Ovary (tissue), 9 donors: Measurements from ENCODE around the gene SIRPA. TPM values are rescaled to one million over a fixed set of nuclear protein-coding genes. Genes with fewer than 3 reads are reported as not detected.

ENCODE experiments used
- DNase-seq, 5 donors: peaks; one replicate each; pipeline ENCODE4 v3.0.0-alpha.2; 2019 to 2020
- H3K27ac ChIP-seq, 2 donors: fragments of 200-600 bp; one replicate each; pipeline versions ENCODE4 v1.5.1 to v1.8.0; 2019 to 2022
- H3K27me3 ChIP-seq: fragments of 200-600 bp; one replicate; pipeline ENCODE4 v1.8.0; 2022
- H3K36me3 ChIP-seq: fragments of 200-600 bp; sonication (generic); one replicate; pipeline ENCODE4 v1.5.1; 2019
- H3K4me1 ChIP-seq: one replicate; pipeline ENCODE4 v1.8.1; 2013; ENCODE audit warnings: mild to moderate bottlenecking, moderate library complexity; ENCODE audit not compliant: insufficient read depth
- H3K4me3 ChIP-seq: fragments of 200-600 bp; sonication (generic); one replicate; pipeline ENCODE4 v1.5.1; 2017
- H3K9me3 ChIP-seq, 2 donors: fragments of 200-600 bp in 1 of 2; sonication (generic) in 1 of 2; one replicate each; pipeline versions ENCODE4 v1.5.1 to v1.8.1; 2013 to 2019; ENCODE audit warnings: mild to moderate bottlenecking in 1 of 2, moderate library complexity in 1 of 2
- CTCF ChIP-seq, 3 donors: fragments of 450-650 bp in 2 of 3; fragments of 200-600 bp in 1 of 3; IDR thresholded peaks; one replicate each; pipeline versions ENCODE4 v1.5.1 to v1.8.0; 2016 to 2022; ENCODE audit warnings: antibody characterized with exemption in 3 of 3, mild to moderate bottlenecking in 1 of 3
- EP300 ChIP-seq: sonication (generic); formaldehyde crosslinking; IDR thresholded peaks from one replicate; pipeline ENCODE4 v1.6.1; 2017; ENCODE audit warnings: antibody characterized with exemption
- POLR2A ChIP-seq: fragments of 450-650 bp; IDR thresholded peaks from one replicate; pipeline ENCODE4 v1.6.1; 2017; ENCODE audit warnings: antibody characterized with exemption, mild to moderate bottlenecking, moderate library complexity
- WGBS, 3 donors: extraction: QIAGEN DNeasy Blood & Tissue Kit in 1 of 3; methylation state at CpG; one replicate each; pipeline versions ENCODE4 v1.1.5 to v1.1.7; 2013 to 2017; 5-methylcytosine and 5-hydroxymethylcytosine counted together
- intact Hi-C, 4 donors: fragments of 100-400 bp; cut with DNase I; formaldehyde crosslinking; loops; one replicate each; pipeline versions ENCODE4 v1.11.0 to v1.15.1; 2022 to 2023
- polyA plus RNA-seq, 2 donors: library from polyadenylated mRNA; stranded (reverse); fragments of 200-250 nt in 1 of 2; fragments of 350-450 nt in 1 of 2; fragmentation: Illumina TruSeq in 1 of 2; extraction: RNeasy Lipid Tissue Mini Kit (QIAGEN cat#74804) in 1 of 2; gene quantifications; one replicate each; pipeline ENCODE4 v1.2.3, GENCODE V29; 2013 to 2014
- total RNA-seq, 7 donors: library from RNA; depleted of rRNA in 2 of 7; stranded (reverse); fragments of >200 nt in 2 of 7; fragmentation: NEBNext Ultra II Directional in 3 of 7; extraction: Animal tissue kit (Norgen Biotek cat#: 25700) in 3 of 7; gene quantifications; one replicate each; pipeline versions ENCODE4 v1.1.0 to v1.2.4, GENCODE V29; 2016 to 2023
- donor health status: DM: no; HTN: no; CAD: no; lungs with moderate emphysema.
- donor health status: DM: no; HTN: no; CAD: no.
- donor health status: Bipolar disorder and iron deficiency.
- donor health status: DM: yes; HTN: yes; CAD: no.
- donor health status: DM: no; HTN: no; CAD: no.
- donor health status: DM: yes; HTN: yes; CAD: no.

The SIRPA gene
- total and polyA plus RNA-seq, 9 donors = 15.7 to 45.6 (median 28.3) TPM

- Histone ChIP-seq H3K36me3 (no peaks in the 10 kb centered on the region), H3K27me3 (no peaks in the 10 kb centered on the region), H3K9me3 (no peaks in the 10 kb centered on the region), H3K27ac (no peak overlapping the region), H3K4me3 (no peak overlapping the region), H3K4me1 (no peaks in the 10 kb centered on the region)
- WGBS, 3 donors = 0 to 34% (median 20%) methylated on average over 1 of the region's 1 CpG
- TF ChIP-seq EP300 (no peak), POLR2A (no peak), CTCF (IDR thresholded peaks at IDR 0.05) (no peak)
- intact Hi-C loops = no loop called here
- no peak for DNase-seq
These were observed 48.3 kb upstream of the SIRPA start for GRCh38 chr20:1846876-1847275.

GRCh38 chr20:1847780-1848179 lies 47.4 kb upstream of the SIRPA start:
- H3K4me1 ChIP-seq = no peaks in the 10 kb centered on the region
- H3K27me3 ChIP-seq = no peaks in the 10 kb centered on the region
- 93 to 97% (median 94%) methylated on average over 2 of the region's 2 CpGs for WGBS, 3 donors
- no peak for TF ChIP-seq EP300
- TF ChIP-seq CTCF (IDR thresholded peaks at IDR 0.05) = no peak
- no peak for TF ChIP-seq POLR2A
- no peaks in the 10 kb centered on the region for H3K36me3 ChIP-seq
- DNase-seq = no peak
- no peaks in the 10 kb centered on the region for H3K9me3 ChIP-seq
- H3K27ac ChIP-seq = no peak overlapping the region
- H3K4me3 ChIP-seq = no peak overlapping the region
- intact Hi-C loops = no loop called here

- no peak for DNase-seq
- no peaks in the 10 kb centered on the region for H3K36me3 ChIP-seq
- no peak overlapping the region for H3K27ac ChIP-seq
- TF ChIP-seq EP300 (no peak), POLR2A (no peak), CTCF (IDR thresholded peaks at IDR 0.05) (no peak)
- intact Hi-C loops = no loop called here
- H3K27me3 ChIP-seq = no peaks in the 10 kb centered on the region
- H3K4me3 ChIP-seq = no peak overlapping the region
- no peaks in the 10 kb centered on the region for H3K9me3 ChIP-seq
- H3K4me1 ChIP-seq = no peaks in the 10 kb centered on the region
These were observed 46.8 kb upstream of the SIRPA start for GRCh38 chr20:1848373-1848772.

GRCh38 chr20:1851396-1851795 lies 43.8 kb upstream of the SIRPA start:
- intact Hi-C loops = no loop called here
- no peak for TF ChIP-seq POLR2A
- TF ChIP-seq CTCF (IDR thresholded peaks at IDR 0.05) = no peak
- no peak for TF ChIP-seq EP300
- H3K9me3 ChIP-seq = no peaks in the 10 kb centered on the region
- H3K4me1 ChIP-seq = no peaks in the 10 kb centered on the region
- WGBS, 3 donors = 81 to 85% (median 81%) methylated on average over 2 of the region's 2 CpGs
- no peak for DNase-seq
- H3K36me3 ChIP-seq = no peaks in the 10 kb centered on the region
- H3K4me3 ChIP-seq = no peak overlapping the region
- no peak overlapping the region for H3K27ac ChIP-seq
- H3K27me3 ChIP-seq = no peaks in the 10 kb centered on the region

GRCh38 chr20:1853473-1853872 lies 41.7 kb upstream of the SIRPA start:
- Histone ChIP-seq H3K4me3 (no peak overlapping the region), H3K27me3 (no peaks in the 10 kb centered on the region), H3K27ac (no peak overlapping the region), H3K36me3 (no peaks in the 10 kb centered on the region), H3K9me3 (no peaks in the 10 kb centered on the region), H3K4me1 (no peaks in the 10 kb centered on the region)
- intact Hi-C loops = no loop called here
- no peak for DNase-seq
- TF ChIP-seq CTCF (IDR thresholded peaks at IDR 0.05) (no peak), POLR2A (no peak), EP300 (no peak)
- WGBS, 3 donors = 85 to 93% (median 88%) methylated on average over 7 of the region's 7 CpGs
